ENCODE measurements around the gene NPHS1. TPM values are rescaled to one million over a fixed set of nuclear protein-coding genes. Genes with fewer than 3 reads are reported as not detected.

NPHS1 gene
- total RNA-seq, 4 donors from 2014 or later: not detected

DNA sequence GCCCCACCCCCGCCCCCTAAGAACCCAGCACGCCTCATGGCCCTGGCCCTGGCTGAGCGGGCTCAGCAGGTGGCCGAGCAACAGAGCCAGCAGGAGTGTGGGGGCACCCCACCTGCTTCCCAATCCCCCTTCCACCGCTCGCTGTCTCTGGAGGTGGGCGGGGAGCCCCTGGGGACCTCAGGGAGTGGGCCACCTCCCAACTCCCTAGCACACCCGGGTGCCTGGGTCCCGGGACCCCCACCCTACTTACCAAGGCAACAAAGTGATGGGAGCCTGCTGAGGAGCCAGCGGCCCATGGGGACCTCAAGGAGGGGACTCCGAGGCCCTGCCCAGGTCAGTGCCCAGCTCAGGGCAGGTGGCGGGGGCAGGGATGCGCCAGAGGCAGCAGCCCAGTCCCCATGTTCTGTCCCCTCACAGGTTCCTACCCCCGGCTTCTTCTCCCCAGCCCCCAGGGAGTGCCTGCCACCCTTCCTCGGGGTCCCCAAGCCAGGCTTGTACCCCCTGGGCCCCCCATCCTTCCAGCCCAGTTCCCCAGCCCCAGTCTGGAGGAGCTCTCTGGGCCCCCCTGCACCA is 65.0 kb downstream of the NPHS1 start:
- WGBS, 2 donors (ENCODE audit: low coverage in 1 of 2): 91% methylated on average over 11 of the region's 15 CpGs; no CpG with 5 or more reads in 1 of the 2 donors
- TF ChIP-seq POLR2AphosphoS5 (IDR thresholded peaks at IDR 0.05): no peak
- TF ChIP-seq, protein P1, sequence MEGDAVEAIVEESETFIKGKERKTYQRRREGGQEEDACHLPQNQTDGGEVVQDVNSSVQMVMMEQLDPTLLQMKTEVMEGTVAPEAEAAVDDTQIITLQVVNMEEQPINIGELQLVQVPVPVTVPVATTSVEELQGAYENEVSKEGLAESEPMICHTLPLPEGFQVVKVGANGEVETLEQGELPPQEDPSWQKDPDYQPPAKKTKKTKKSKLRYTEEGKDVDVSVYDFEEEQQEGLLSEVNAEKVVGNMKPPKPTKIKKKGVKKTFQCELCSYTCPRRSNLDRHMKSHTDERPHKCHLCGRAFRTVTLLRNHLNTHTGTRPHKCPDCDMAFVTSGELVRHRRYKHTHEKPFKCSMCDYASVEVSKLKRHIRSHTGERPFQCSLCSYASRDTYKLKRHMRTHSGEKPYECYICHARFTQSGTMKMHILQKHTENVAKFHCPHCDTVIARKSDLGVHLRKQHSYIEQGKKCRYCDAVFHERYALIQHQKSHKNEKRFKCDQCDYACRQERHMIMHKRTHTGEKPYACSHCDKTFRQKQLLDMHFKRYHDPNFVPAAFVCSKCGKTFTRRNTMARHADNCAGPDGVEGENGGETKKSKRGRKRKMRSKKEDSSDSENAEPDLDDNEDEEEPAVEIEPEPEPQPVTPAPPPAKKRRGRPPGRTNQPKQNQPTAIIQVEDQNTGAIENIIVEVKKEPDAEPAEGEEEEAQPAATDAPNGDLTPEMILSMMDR (IDR thresholded peaks at IDR 0.05): no peak
- H3K9me3 ChIP-seq: no peaks in the 10 kb centered on the region
- DNase-seq: no peak
- H3K27me3 ChIP-seq: no peaks in the 10 kb centered on the region
- H3K27ac ChIP-seq: no peak overlapping the region
- H3K4me3 ChIP-seq: no peak overlapping the region
- in situ Hi-C loops (cut with MboI; ENCODE audit: low pct_ligation_motif_present in 1 of 4, low pct_unique_long_range_greater_than_20kb in 1 of 4, low sequenced_read_pairs in 3 of 4) (no loop called here), intact Hi-C loops (cut with DNase I; ENCODE audit: low total_unique reads) (no loop called here)
- no peaks in the 10 kb centered on the region for H3K36me3 ChIP-seq
- no peaks in the 10 kb centered on the region for H3K4me1 ChIP-seq

DNA sequence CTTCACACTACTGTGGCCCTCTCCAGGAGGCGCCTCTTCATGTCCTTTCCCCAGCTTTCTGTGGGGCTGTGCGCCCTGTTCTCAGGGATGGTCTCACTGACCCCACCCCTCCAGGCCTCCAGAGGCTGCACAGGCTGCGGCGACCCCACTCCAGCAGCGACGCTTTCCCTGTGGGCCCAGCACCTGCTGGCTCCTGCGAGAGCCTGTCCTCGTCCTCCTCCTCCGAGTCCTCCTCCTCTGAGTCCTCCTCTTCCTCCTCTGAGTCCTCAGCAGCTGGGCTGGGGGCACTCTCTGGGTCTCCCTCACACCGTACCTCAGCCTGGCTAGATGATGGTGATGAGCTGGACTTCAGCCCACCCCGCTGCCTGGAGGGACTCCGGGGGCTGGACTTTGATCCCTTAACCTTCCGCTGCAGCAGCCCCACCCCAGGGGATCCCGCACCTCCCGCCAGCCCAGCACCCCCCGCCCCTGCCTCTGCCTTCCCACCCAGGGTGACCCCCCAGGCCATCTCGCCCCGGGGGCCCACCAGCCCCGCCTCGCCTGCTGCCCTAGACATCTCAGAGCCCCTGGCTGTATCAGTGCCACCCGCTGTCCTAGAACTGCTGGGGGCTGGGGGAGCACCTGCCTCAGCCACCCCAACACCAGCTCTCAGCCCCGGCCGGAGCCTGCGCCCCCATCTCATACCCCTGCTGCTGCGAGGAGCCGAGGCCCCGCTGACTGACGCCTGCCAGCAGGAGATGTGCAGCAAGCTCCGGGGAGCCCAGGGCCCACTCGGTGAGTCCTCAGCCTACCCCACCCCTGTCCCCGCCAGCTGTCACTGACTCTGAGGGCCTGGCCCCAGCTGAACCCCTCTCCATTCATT is 65.8 kb downstream of the NPHS1 start:
- no peak for TF ChIP-seq POLR2AphosphoS5 (IDR thresholded peaks at IDR 0.05)
- TF ChIP-seq POLR2A (IDR thresholded peaks at IDR 0.05): no peak
- TF ChIP-seq, protein P1 (IDR thresholded peaks at IDR 0.05): no peak
- TF ChIP-seq EP300 (IDR thresholded peaks at IDR 0.05; ENCODE audit: low read depth): no peak
- in situ Hi-C loops (cut with MboI; ENCODE audit: low pct_ligation_motif_present in 1 of 4, low pct_unique_long_range_greater_than_20kb in 1 of 4, low sequenced_read_pairs in 3 of 4): no loop called here
- intact Hi-C loops (cut with DNase I; ENCODE audit: low total_unique reads): no loop called here
- Histone ChIP-seq H3K36me3 (no peaks in the 10 kb centered on the region), H3K4me1 (no peaks in the 10 kb centered on the region), H3K9me3 (no peaks in the 10 kb centered on the region), H3K4me3 (no peak overlapping the region), H3K27me3 (no peaks in the 10 kb centered on the region), H3K27ac (no peak overlapping the region)
- WGBS, 2 donors (ENCODE audit: low coverage in 1 of 2): 87% methylated on average over 21 of the region's 31 CpGs; no CpG with 5 or more reads in 1 of the 2 donors
- DNase-seq: no peak

DNA sequence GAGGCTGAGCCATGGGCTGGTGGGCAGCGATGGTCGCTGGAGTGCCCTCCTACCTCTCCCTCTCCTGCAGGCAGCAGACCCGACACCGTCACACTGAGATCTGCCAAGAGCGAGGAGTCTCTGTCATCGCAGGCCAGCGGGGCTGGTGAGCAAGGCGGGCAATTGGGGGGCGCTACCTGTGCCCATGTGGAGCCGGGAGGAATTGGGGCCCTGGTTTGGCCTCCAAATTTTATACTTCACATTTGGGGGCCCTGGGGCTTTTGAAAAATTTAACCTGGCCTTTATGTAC is 67.0 kb downstream of the NPHS1 start:
- Histone ChIP-seq H3K4me3 (no peak overlapping the region), H3K4me1 (no peaks in the 10 kb centered on the region), H3K9me3 (no peaks in the 10 kb centered on the region), H3K27me3 (no peaks in the 10 kb centered on the region), H3K27ac (no peak overlapping the region), H3K36me3 (no peaks in the 10 kb centered on the region)
- in situ Hi-C loops (cut with MboI; ENCODE audit: low pct_ligation_motif_present in 1 of 4, low pct_unique_long_range_greater_than_20kb in 1 of 4, low sequenced_read_pairs in 3 of 4): no loop called here
- DNase-seq: no peak
- intact Hi-C loops (cut with DNase I; ENCODE audit: low total_unique reads): no loop called here
- 85% methylated on average over 10 of the region's 10 CpGs; no CpG with 5 or more reads in 1 of the 2 donors for WGBS, 2 donors (ENCODE audit: low coverage in 1 of 2)
- TF ChIP-seq POLR2AphosphoS5 (IDR thresholded peaks at IDR 0.05): no peak
- TF ChIP-seq EP300 (IDR thresholded peaks at IDR 0.05; ENCODE audit: low read depth): no peak
- TF ChIP-seq POLR2A (IDR thresholded peaks at IDR 0.05): no peak
- TF ChIP-seq, protein P1 (IDR thresholded peaks at IDR 0.05): no peak

DNA sequence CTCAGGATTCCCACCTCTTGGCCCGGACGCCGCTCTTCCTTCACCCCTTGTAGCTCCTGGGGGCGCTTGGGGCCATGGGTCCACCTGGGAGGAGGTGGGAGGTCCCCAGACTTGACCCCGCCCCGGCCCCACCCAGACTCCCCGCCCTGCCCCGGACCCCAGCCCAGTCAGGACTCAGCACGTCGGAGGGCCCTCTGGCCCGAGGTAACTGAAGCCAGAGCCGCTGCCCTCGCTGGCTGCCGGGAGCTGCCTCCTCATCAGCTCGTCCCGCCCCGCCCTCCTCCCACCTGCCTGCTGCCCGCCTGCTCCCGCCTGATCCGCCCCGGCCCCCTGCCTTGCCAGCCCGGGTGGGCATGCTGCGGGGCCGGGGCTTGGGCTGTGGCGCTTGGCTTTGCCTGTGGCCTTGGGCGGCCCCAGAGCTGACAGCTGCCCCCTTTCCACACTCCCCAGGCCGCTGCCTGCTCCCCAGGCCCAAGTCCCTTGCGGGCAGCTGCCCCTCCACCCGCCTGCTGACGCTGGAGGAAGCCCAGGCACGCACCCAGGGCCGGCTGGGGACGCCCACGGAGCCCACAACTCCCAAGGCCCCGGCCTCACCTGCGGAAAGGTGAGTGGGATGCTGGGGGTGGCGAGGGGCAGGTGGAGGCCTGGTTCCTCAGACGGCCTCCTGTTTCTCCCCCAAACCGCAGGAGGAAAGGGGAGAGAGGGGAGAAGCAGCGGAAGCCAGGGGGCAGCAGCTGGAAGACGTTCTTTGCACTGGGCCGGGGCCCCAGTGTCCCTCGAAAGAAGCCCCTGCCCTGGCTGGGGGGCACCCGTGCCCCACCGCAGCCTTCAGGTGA is 67.6 kb downstream of the NPHS1 start:
- no peak for DNase-seq
- Histone ChIP-seq H3K36me3 (no peaks in the 10 kb centered on the region), H3K9me3 (no peaks in the 10 kb centered on the region), H3K27ac (no peak overlapping the region), H3K4me3 (no peak overlapping the region), H3K4me1 (no peaks in the 10 kb centered on the region), H3K27me3 (no peaks in the 10 kb centered on the region)
- TF ChIP-seq EP300 (IDR thresholded peaks at IDR 0.05; ENCODE audit: low read depth) (no peak), POLR2AphosphoS5 (IDR thresholded peaks at IDR 0.05) (no peak), POLR2A (IDR thresholded peaks at IDR 0.05) (no peak)
- TF ChIP-seq, protein P1 (IDR thresholded peaks at IDR 0.05): no peak
- 83% methylated on average over 41 of the region's 45 CpGs; no CpG with 5 or more reads in 1 of the 2 donors for WGBS, 2 donors (ENCODE audit: low coverage in 1 of 2)
- intact Hi-C loops (cut with DNase I; ENCODE audit: low total_unique reads): no loop called here
- in situ Hi-C loops (cut with MboI; ENCODE audit: low pct_ligation_motif_present in 1 of 4, low pct_unique_long_range_greater_than_20kb in 1 of 4, low sequenced_read_pairs in 3 of 4): no loop called here
